A204.1 (cell line): ENCODE data around the gene STX7.

ENCODE experiments used
- FAIRE-seq: peaks from 2 replicates; lab custom pipeline; 2012; peaks lifted over from hg19 to GRCh38; lab: Jason Lieb, UNC

Gene STX7

GRCh38 chr6:132412656-132413498 is 100.0 kb downstream of the STX7 start:
- FAIRE-seq: no peak

GRCh38 chr6:132411296-132411695 is 101.6 kb downstream of the STX7 start:
- FAIRE-seq: no peak

- FAIRE-seq: no peak
These were observed 102.1 kb downstream of the STX7 start for GRCh38 chr6:132410830-132411229.

- FAIRE-seq: no peak
These were observed 107.6 kb downstream of the STX7 start for GRCh38 chr6:132405143-132405915.

- FAIRE-seq: no peak
These were observed 108.2 kb downstream of the STX7 start for GRCh38 chr6:132404736-132405135.

- FAIRE-seq: no peak
These were observed 108.6 kb downstream of the STX7 start for GRCh38 chr6:132404330-132404729.

GRCh38 chr6:132401618-132402285 is 111.2 kb downstream of the STX7 start:
- no peak for FAIRE-seq

GRCh38 chr6:132400883-132401617 is 111.9 kb downstream of the STX7 start, which contains the start of gene MOXD1:
Gene MOXD1 (minus strand): TSS chr6:132401475. CDS start chr6:132401426, 49 bp downstream.
- FAIRE-seq: no peak

GRCh38 chr6:132400555-132400882 is 112.4 kb downstream of the STX7 start:
- no peak for FAIRE-seq

- no peak for FAIRE-seq
These were observed 113.4 kb downstream of the STX7 start for GRCh38 chr6:132399376-132400074.
